Muscle layer of duodenum (tissue), 2 donors: ENCODE data around the gene ACSF3.

Experiments
- H3K27ac ChIP-seq: one replicate; pipeline ENCODE4 v1.7.0; 2013; ENCODE audit warnings: mild to moderate bottlenecking, low read length
- H3K27me3 ChIP-seq: one replicate; pipeline ENCODE4 v1.7.0; 2013; ENCODE audit warnings: low read depth, mild to moderate bottlenecking, control low read depth, low read length
- H3K36me3 ChIP-seq, 2 donors: one replicate each; pipeline ENCODE4 v1.7.0; 2013; ENCODE audit warnings: low read length in 2 of 2, control low read depth in 1 of 2, mild to moderate bottlenecking in 1 of 2; ENCODE audit not compliant: insufficient read depth in 2 of 2, control insufficient read depth in 1 of 2
- H3K4me1 ChIP-seq, 2 donors: one replicate each; pipeline ENCODE4 v1.7.0; 2013; ENCODE audit warnings: low read length in 2 of 2, mild to moderate bottlenecking in 2 of 2, control low read depth in 1 of 2, moderate library complexity in 1 of 2; ENCODE audit not compliant: insufficient read depth in 2 of 2, control insufficient read depth in 1 of 2
- H3K4me3 ChIP-seq, 2 donors: one replicate each; pipeline ENCODE4 v1.7.0; 2013; ENCODE audit warnings: low read length in 2 of 2, low read depth in 1 of 2, mild to moderate bottlenecking in 1 of 2
- H3K9me3 ChIP-seq, 2 donors: one replicate each; pipeline ENCODE4 v1.7.0; 2013; ENCODE audit warnings: low read length in 2 of 2, control low read depth in 1 of 2, mild to moderate bottlenecking in 1 of 2; ENCODE audit not compliant: control insufficient read depth in 1 of 2
- donor health status: healthy.

ACSF3 gene

DNA sequence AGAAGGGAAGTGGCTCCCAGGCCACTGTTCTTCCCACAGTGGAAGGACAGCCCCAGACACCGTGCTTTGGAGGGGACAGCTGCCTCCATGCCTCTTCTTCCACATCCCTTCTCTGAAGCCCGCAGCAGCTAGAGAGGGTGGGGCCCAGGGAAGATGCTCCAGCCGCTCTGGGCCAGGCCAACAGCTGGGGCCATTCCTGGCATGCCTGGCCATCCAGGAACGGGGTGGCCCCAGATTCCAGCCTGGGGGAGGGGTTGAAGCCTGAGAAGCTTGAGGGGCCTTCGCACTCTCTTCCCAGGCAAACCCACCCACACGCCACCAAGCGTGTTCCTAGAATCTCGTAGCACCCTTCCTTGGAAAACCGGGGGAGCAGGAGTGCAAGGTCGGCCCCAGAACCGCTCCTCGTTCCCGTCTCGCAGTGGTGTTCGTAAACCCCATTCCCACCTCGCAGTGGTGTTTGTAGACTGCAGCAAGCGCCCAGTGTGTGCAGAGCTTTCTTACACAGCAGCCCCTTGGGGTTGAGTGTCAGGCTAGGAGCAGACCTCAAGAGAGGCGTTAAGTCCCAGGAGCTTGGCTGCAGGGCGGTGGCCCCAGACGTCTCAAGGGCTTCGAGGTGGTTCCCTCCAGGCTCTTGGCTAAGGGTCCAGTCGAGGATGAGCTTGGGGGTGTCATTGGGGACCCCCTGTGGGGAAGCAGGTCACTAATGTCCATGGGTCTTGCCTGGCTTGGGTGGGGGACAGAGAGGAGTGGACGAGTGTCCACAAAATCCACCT is 80.6 kb downstream of the ACSF3 start:
- peaks cover 0 to 13% of the 10 kb centered on the region in 2 donors for H3K4me1 ChIP-seq
- peaks cover 4% of the 10 kb centered on the region for H3K27me3 ChIP-seq
- no peak overlapping the region for H3K4me3 ChIP-seq
- H3K9me3 ChIP-seq = no peaks in the 10 kb centered on the region
- H3K36me3 ChIP-seq = no peaks in the 10 kb centered on the region
- H3K27ac ChIP-seq = no peak overlapping the region

DNA sequence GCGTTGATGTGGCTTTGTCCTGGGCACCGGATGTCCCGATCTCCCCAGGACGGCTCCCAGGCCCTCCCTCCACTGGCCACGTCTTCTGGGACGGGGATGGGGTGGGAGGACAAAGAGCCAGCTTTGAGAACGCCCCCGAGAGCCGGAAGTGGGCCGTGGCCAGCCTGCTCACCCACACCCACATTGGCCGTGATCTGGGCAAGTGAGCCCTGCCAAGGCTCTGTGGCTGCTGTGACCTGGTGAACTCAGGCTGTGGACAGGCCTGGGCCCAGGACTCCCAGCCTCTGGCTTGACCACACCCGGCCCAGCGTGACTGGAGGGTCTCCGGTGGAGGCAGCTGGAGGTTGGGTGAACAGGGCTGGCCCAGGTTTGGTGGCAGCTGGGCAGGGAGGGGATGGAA is 81.2 kb downstream of the ACSF3 start:
- peaks cover 4% of the 10 kb centered on the region for H3K27me3 ChIP-seq
- H3K9me3 ChIP-seq = no peaks in the 10 kb centered on the region
- peaks cover 0 to 13% of the 10 kb centered on the region in 2 donors for H3K4me1 ChIP-seq
- H3K27ac ChIP-seq = no peak overlapping the region
- H3K36me3 ChIP-seq = no peaks in the 10 kb centered on the region
- no peak overlapping the region for H3K4me3 ChIP-seq

GRCh38 chr16:89175280-89176146 is 81.9 kb downstream of the ACSF3 start:
- H3K4me1 ChIP-seq = peaks cover 0 to 10% of the 10 kb centered on the region in 2 donors
- no peak overlapping the region for H3K27ac ChIP-seq
- H3K9me3 ChIP-seq = no peaks in the 10 kb centered on the region
- no peaks in the 10 kb centered on the region for H3K36me3 ChIP-seq
- peaks cover 4% of the 10 kb centered on the region for H3K27me3 ChIP-seq
- no peak overlapping the region for H3K4me3 ChIP-seq

- no peak overlapping the region for H3K27ac ChIP-seq
- no peak overlapping the region for H3K4me3 ChIP-seq
- H3K27me3 ChIP-seq = no peaks in the 10 kb centered on the region
- no peaks in the 10 kb centered on the region for H3K36me3 ChIP-seq
- peaks cover 0 to 3% of the 10 kb centered on the region in 2 donors for H3K4me1 ChIP-seq
- no peaks in the 10 kb centered on the region for H3K9me3 ChIP-seq
These were observed 82.6 kb downstream of the ACSF3 start for GRCh38 chr16:89176147-89176690.

- H3K36me3 ChIP-seq = no peaks in the 10 kb centered on the region
- peaks cover 0 to 2% of the 10 kb centered on the region in 2 donors for H3K4me1 ChIP-seq
- H3K9me3 ChIP-seq = no peaks in the 10 kb centered on the region
- H3K4me3 ChIP-seq = no peak overlapping the region
- H3K27ac ChIP-seq = no peak overlapping the region
- H3K27me3 ChIP-seq = no peaks in the 10 kb centered on the region
These were observed 83.1 kb downstream of the ACSF3 start for GRCh38 chr16:89176717-89177116.

DNA sequence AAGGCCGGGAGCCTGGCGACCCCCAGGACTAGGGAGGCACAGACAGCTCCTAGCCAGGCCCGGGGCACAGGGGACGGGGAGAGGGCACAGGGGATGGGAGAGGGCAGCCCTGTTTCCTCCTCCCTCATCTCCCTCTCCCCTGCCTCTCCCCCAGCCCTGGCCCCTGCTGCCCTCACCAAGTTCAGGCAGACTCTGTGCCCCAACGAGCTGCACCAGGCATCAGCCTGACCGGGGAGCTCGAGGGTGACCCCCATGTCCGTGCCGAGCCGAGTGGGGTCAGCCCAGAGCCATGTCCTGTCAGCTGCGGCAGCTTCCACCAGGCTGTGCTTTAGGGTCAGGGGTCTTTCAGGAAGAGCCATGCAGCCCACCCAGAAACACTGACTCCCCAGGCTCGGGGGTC is 83.8 kb downstream of the ACSF3 start:
- no peaks in the 10 kb centered on the region for H3K27me3 ChIP-seq
- no peaks in the 10 kb centered on the region for H3K4me1 ChIP-seq
- H3K4me3 ChIP-seq = no peak overlapping the region
- H3K9me3 ChIP-seq = no peaks in the 10 kb centered on the region
- no peaks in the 10 kb centered on the region for H3K36me3 ChIP-seq
- H3K27ac ChIP-seq = no peak overlapping the region

DNA sequence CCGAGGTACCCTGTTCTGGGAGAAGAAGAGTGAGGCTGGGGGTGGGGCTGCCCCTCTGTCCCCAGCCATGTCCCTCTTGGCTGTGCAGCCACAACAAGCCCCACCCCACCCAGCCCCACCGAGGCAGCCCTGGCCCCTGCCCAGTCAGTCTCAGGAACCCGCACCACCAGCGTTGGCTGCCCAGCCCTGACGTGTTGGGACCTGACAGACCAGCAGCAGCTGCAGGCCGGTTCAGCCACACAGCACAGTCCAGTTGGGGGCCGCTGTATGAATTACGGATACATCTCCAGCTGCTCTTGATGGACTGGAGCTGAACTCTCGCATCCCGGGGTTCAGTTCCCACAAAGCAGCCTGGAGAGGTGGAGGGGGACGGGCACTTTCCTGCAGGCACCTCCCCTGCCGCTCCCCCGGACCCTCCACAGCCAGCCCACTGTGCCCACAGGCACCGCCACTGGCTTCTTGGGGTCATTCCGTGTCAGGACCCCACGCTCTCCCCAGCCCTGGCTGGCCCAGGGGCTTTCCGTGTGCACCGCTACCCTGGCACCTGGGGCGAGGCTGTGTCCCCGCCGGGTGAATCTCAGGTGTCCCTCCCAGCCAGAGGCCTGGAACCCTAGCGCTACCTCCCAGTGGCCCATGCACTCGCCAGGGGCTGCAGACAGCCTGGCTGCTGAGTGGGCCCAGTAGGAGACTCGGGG is 84.9 kb downstream of the ACSF3 start:
- Histone ChIP-seq H3K4me1 (no peaks in the 10 kb centered on the region), H3K27me3 (no peaks in the 10 kb centered on the region), H3K9me3 (no peaks in the 10 kb centered on the region), H3K36me3 (no peaks in the 10 kb centered on the region), H3K4me3 (no peak overlapping the region), H3K27ac (no peak overlapping the region)

DNA sequence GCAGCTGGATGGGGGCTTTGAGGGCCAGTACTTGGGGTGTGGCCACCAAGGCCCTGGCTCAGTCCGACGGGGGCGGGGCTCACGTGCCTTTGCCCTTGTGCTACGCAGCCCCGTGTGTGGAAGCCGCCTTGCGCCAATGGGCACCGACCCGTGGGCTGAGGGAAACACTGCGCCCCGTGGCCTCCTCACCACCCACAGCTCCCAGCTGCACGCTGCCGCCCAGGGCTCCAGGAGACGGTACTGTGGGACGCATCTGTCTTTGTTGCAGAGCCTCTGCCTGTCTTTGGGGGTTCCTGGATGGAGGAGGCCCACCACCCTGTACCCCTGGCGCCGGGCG is 85.5 kb downstream of the ACSF3 start:
- Histone ChIP-seq H3K36me3 (no peaks in the 10 kb centered on the region), H3K9me3 (no peaks in the 10 kb centered on the region), H3K4me1 (no peaks in the 10 kb centered on the region), H3K4me3 (no peak overlapping the region), H3K27me3 (no peaks in the 10 kb centered on the region), H3K27ac (no peak overlapping the region)

DNA sequence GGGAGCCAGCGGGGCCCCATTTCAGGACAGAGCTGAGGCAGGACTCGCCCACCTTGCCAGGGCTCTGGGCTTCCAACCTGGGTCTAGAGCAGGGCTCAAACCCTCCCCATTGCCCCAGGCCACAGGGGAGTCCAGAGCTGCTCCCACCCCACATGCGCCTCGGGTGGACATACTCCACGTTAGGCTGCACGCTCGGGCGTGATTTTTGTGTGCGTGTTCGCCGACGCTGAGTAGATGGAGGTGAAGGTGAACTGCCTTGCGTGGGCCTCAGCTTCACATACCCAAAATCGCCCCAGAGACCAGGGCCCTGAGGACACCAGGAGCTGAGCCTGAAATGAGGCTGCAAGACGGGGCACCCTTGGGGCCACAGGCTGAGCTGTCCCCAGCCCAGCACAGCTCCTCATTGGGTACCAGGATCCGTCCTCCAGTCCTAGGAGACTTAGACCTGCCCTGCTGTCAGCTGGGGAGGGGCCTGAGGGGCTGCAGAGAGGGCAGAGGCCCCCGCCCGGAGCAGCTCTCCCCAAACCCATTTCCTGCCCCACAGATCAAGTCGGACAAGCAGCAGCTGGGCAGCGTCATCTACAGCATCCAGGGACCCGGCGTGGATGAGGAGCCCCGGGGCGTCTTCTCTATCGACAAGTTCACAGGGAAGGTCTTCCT is 86.1 kb downstream of the ACSF3 start:
- Histone ChIP-seq H3K4me1 (no peaks in the 10 kb centered on the region), H3K4me3 (no peak overlapping the region), H3K27me3 (no peaks in the 10 kb centered on the region), H3K36me3 (no peaks in the 10 kb centered on the region), H3K27ac (no peak overlapping the region), H3K9me3 (no peaks in the 10 kb centered on the region)

- Histone ChIP-seq H3K4me3 (no peak overlapping the region), H3K9me3 (no peaks in the 10 kb centered on the region), H3K27ac (no peak overlapping the region), H3K36me3 (no peaks in the 10 kb centered on the region), H3K4me1 (no peaks in the 10 kb centered on the region), H3K27me3 (no peaks in the 10 kb centered on the region)
These were observed 89.8 kb downstream of the ACSF3 start for GRCh38 chr16:89183463-89183862.
